Left kidney (tissue), 2 donors: ENCODE data around the gene UNC5A. TPM values are rescaled to one million over a fixed set of nuclear protein-coding genes. Genes with fewer than 3 reads are reported as not detected.
"Not testable (repeated sequence)": the region's sequence is repeated elsewhere in the genome, so short reads cannot be mapped to it uniquely, and the experiment has no call there.

Experiments used
- DNase-seq: peaks from one replicate; pipeline ENCODE4 v3.0.0-alpha.2; 2013
- polyA plus RNA-seq: library from polyadenylated mRNA; unstranded; fragments of 120-200 nt; gene quantifications from one replicate; pipeline ENCODE4 v1.2.1, GENCODE V29; 2013; ENCODE audit not compliant: insufficient read length

The UNC5A gene
- polyA plus RNA-seq, 1 donor = 0.17 TPM

DNA sequence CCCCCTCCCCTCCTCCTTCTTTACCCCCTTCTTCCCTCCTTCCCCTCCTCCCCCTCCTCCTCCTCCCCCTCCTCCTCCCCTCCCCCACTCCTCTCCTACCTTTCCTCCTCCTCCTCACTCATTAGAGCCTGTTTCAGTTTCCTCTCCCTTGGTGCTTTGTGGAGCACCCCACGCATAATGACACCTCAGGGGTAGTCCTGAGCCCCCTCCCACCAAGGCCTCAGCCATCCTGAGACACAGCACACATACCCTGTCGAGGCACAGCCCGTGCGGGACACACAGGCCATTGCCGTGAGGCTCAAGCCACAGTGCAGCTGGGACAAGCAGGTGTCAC lies 53.4 kb downstream of the UNC5A start:
- DNase-seq = no peak

DNA sequence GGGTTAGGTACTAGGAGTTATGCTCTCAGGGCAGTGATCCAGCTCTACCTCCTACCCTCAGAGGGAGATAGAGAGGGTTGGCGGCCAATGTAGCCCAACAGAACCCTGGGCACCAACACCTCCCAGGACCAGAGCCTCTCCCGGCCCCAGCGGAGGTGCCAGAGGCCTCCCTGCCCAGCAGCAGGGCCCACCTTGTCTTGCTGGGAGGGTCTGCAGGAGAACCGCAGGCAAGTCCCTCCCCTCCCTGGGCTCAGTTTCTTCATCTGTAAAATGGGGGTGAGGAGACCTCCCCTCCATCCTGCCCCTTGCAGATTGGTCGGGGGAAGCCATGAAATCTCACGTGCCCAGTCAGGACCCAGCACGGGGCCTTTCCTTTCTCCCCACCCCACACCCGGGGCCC lies 54.4 kb downstream of the UNC5A start:
- DNase-seq = no peak

- no peak for DNase-seq
These were observed 55.6 kb downstream of the UNC5A start for GRCh38 chr5:176865964-176866363.

DNA sequence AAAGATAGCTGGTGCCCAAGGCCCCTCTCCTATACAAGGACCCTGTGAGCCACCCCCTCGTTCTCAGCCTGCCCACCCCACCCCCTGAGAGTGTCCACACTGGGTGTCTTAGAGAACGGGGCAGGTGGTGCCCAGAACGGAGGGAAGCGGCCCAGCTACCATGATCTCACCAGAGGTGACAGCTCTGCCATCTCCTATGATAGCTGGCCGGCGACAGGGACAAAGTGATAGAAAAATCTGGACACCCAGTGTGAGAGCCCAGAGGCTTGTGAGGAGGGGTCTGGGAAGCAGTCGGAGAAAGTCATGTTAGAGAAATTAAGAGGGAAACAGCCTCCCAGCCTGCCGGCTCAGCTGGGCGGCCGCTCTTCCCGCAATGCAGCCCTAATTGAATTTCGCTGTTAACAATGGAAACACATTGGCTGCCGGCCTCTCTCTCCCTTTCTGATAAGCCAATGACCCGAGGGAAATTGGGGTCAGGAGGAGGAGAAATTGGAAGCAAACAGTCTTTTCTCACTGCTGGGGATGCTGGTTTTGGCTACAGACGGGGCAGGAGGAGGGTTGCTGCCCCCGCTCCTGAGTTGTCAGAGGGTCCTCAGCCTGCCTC lies 56.5 kb downstream of the UNC5A start:
- no peak for DNase-seq

GRCh38 chr5:176868126-176868525 lies 57.8 kb downstream of the UNC5A start:
- no peak for DNase-seq

GRCh38 chr5:176868731-176869130 lies 58.4 kb downstream of the UNC5A start:
- no peak for DNase-seq

- no peak for DNase-seq
These were observed 59.2 kb downstream of the UNC5A start for GRCh38 chr5:176869501-176870109.

DNA sequence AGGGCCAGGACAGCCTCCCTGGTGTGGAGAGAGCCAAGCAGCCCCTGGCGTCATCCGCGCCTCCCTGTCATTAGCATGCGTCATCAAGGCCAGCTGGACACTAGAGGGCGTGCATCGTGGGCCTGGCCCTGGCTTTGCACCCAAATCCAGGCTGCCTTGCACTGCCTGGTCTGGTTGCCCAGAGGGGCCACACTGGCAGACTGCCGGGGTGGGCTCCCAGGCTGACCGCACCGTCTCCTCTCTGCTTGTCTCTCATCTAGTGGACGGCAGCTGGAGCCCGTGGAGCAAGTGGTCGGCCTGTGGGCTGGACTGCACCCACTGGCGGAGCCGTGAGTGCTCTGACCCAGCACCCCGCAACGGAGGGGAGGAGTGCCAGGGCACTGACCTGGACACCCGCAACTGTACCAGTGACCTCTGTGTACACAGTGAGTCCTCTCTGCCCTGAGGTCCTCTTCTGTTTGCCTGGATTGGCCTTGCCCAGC lies 59.8 kb downstream of the UNC5A start:
- DNase-seq = no peak

DNA sequence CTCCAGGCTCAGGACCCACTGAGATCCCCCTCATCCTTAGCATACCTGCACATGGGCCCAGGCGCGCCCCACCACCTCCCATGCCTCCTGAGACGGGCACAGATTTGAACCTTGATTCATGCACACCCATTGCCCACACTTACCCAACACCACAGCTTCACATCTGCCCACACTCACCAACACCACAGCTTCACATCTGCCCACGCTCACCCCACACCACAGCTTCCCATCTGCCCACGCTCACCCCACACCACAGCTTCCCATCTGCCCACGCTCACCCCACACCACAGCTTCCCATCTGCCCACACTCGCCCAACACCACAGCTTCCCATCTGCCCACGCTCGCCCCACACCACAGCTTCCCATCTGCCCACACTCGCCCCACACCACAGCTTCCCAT lies 60.3 kb downstream of the UNC5A start:
- DNase-seq = not testable (repeated sequence)

DNA sequence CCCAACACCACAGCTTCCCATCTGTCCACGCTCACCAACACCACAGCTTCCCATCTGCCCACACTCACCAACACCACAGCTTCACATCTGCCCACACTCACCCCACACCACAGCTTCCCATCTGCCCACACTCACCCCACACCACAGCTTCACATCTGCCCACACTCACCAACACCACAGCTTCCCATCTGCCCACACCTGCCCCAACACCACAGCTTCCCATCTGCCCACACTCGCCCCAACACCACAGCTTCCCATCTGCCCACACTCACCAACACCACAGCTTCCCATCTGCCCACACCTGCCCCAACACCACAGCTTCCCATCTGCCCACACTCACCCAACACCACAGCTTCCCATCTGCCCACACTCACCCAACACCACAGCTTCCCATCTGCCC lies 62.2 kb downstream of the UNC5A start:
- DNase-seq = not testable (repeated sequence)

- DNase-seq = not testable (repeated sequence)
These were observed 62.7 kb downstream of the UNC5A start for GRCh38 chr5:176873011-176873410.

DNA sequence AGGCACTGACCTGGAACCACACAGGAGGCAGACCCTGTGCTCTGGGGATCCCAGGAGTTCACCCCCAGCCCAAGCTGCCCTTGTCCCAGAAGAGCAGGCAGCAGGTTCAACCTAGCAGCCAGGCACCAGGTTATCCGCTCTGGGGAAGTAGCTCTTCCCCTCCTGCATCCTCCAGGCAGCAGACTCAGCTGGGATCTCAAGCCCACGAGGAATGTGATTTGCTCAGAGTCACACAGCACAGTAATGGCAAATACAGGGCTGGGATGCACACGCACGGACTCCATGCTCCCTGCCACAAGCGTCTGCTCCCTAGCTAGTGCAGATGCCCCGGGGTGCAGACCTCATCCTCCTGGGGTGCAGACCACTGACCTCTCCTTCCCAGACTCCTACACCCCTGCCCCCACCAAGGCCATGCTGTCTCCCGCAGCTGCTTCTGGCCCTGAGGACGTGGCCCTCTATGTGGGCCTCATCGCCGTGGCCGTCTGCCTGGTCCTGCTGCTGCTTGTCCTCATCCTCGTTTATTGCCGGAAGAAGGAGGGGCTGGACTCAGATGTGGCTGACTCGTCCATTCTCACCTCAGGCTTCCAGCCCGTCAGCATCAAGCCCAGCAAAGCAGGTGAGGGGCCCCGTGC lies 63.3 kb downstream of the UNC5A start:
- DNase-seq = no peak

- DNase-seq = no peak
These were observed 63.9 kb downstream of the UNC5A start for GRCh38 chr5:176874198-176874780.

GRCh38 chr5:176875014-176875550 lies 64.7 kb downstream of the UNC5A start:
- DNase-seq = no peak

- no peak for DNase-seq
These were observed 65.6 kb downstream of the UNC5A start for GRCh38 chr5:176875783-176876505.

DNA sequence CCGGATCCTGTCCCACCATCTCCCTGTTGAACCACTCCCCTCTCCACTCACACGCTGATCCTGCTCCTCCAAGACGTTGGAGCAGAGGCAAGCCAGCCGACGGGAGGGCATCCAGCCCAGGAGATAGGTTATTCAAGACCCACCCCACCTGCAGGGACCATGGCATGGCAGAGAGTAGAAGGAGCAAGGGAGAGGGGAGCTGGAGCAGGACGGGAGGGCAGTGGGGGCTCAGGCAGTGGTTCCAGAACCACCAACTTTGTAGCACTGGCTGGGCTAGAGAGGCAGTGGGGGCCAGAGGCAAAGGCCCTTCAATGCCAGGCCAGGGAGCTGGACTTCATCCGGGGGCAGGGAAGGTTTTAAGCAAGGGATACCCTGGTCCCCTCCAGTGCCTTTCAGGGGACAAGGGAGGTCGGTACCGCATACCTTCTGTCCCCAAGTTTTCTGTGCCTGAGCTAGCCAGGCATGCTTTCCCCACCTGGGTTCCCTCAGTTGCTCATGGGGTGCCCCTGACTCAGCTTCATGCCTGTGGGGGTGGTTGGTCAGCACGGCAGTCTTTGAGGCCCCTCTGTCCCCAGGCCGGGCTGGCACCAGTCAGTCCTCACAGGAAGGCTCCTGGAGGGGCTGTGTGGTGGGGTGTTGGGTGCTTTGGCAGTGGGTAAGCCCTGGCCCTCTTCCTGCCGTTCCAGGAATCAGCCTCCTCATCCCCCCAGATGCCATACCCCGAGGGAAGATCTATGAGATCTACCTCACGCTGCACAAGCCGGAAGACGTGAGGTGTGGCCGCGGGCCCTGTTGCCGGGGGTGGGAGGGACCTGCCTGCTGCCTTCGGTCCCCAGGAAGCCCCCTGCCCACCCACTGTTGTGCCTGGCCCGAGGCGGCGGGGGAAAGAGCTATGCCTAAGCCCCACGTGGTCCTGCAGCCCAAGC lies 66.4 kb downstream of the UNC5A start:
- no peak for DNase-seq

GRCh38 chr5:176877793-176878331 lies 67.5 kb downstream of the UNC5A start:
- no peak for DNase-seq

GRCh38 chr5:176878463-176878862 lies 68.1 kb downstream of the UNC5A start:
- no peak for DNase-seq

DNA sequence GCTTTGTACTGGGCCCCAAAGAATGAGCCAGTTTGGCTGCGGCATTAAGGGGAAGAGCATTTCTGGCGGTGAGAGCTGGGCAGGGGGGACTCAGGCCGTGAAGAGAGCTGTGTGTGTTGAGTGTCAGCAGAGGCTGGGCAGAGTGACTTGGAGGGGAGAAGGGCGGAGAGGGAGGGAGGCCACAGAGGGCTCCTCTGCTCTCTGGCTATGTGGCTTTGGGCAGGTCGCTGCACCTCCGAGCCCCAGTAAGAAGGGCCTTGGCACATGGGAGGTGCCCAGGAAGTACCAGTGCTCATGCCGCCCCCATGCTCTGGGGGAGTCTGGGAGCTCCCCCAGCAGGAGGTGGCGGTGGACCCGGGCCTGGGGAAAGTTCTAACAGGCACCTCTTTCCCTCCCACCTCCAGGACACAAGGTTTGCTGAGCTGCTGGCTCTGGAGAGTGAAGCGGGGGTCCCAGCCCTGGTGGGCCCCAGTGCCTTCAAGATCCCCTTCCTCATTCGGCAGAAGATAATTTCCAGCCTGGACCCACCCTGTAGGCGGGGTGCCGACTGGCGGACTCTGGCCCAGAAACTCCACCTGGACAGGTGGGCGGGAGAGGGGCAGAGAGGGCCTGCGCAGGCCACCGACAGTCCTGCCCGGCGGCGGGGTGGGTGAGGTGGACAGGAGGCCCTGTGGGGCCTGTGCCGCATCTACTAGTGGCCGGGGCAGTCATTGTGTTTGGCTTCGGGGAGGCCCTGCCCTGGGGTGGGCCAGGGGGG lies 68.7 kb downstream of the UNC5A start:
- DNase-seq = no peak
